ENCODE results near the gene DGCR8.

DGCR8 gene

GRCh38 chr22:20068640-20069039 is 11.4 kb upstream of the DGCR8 start:
- DNase-seq, result no peak

GRCh38 chr22:20069331-20070042 is 10.6 kb upstream of the DGCR8 start:
- DNase-seq, result no peak

GRCh38 chr22:20071524-20071972 is 8.5 kb upstream of the DGCR8 start:
- DNase-seq, result no peak

- peak; percentile 72 for DNase-seq
These were observed 3.3 kb upstream of the DGCR8 start for GRCh38 chr22:20076627-20077172.

GRCh38 chr22:20080445-20080775 is 369 bp downstream of the DGCR8 start:
- DNase-seq, result peak; percentile 69

- DNase-seq, result peak; percentile 52
These were observed 974 bp downstream of the DGCR8 start for GRCh38 chr22:20080776-20081654.

GRCh38 chr22:20083157-20083890 is 3.3 kb downstream of the DGCR8 start:
- DNase-seq, result no peak

- no peak for DNase-seq
These were observed 4.0 kb downstream of the DGCR8 start for GRCh38 chr22:20083891-20084546.

GRCh38 chr22:20084547-20085413 is 4.7 kb downstream of the DGCR8 start:
- peak; percentile 38 for DNase-seq

- no peak for DNase-seq
These were observed 5.6 kb downstream of the DGCR8 start for GRCh38 chr22:20085651-20086050.

GRCh38 chr22:20086101-20086599 is 6.1 kb downstream of the DGCR8 start:
- no peak for DNase-seq

GRCh38 chr22:20086763-20087162 is 6.7 kb downstream of the DGCR8 start:
- no peak for DNase-seq

GRCh38 chr22:20087319-20088262 is 7.5 kb downstream of the DGCR8 start:
- no peak for DNase-seq

- no peak for DNase-seq
These were observed 8.2 kb downstream of the DGCR8 start for GRCh38 chr22:20088263-20088648.

- no peak for DNase-seq
These were observed 9.4 kb downstream of the DGCR8 start for GRCh38 chr22:20089226-20089976.

- DNase-seq, result no peak
These were observed 10.1 kb downstream of the DGCR8 start for GRCh38 chr22:20089977-20090729.

- no peak for DNase-seq
These were observed 10.7 kb downstream of the DGCR8 start for GRCh38 chr22:20090730-20091240.

- DNase-seq, result no peak
These were observed 11.8 kb downstream of the DGCR8 start for GRCh38 chr22:20091690-20092476.
